H9 (cell line): ENCODE measurements around the gene DYNC1H1. TPM values are rescaled to one million over a fixed set of nuclear protein-coding genes. Genes with fewer than 3 reads are reported as not detected.

Experiments
- DNase-seq: peaks from one replicate; pipeline ENCODE4 v3.0.0-alpha.2; 2017
- H2AFZ ChIP-seq: one replicate; pipeline ENCODE4 v1.6.1; 2013; ENCODE audit warnings: mild to moderate bottlenecking, low read length, control low read depth, moderate library complexity
- H2AK5ac ChIP-seq: 2 replicates; pipeline ENCODE4 v1.6.1; 2013; ENCODE audit warnings: low read length, control low read depth, mixed read lengths; ENCODE audit not compliant: insufficient read length
- H2BK120ac ChIP-seq: one replicate; pipeline ENCODE4 v1.6.1; 2013; ENCODE audit warnings: low read depth, mild to moderate bottlenecking, low read length, control low read depth, inconsistent platforms; ENCODE audit not compliant: poor library complexity, severe bottlenecking
- H2BK12ac ChIP-seq: 2 replicates; pipeline ENCODE4 v1.6.1; 2013; ENCODE audit warnings: low read length, control low read depth, mixed read lengths, low read depth; ENCODE audit not compliant: insufficient read length
- H2BK15ac ChIP-seq: 2 replicates; pipeline ENCODE4 v1.6.1; 2013; ENCODE audit warnings: low read depth, low read length, control low read depth
- H2BK20ac ChIP-seq: one replicate; pipeline ENCODE4 v1.6.1; 2013; ENCODE audit warnings: low read depth, mild to moderate bottlenecking, low read length, control low read depth, inconsistent platforms; ENCODE audit not compliant: poor library complexity, severe bottlenecking
- H2BK5ac ChIP-seq: 2 replicates; pipeline ENCODE4 v1.6.1; 2013; ENCODE audit warnings: low read length, control low read depth, mixed read lengths; ENCODE audit not compliant: insufficient read length
- H3K14ac ChIP-seq: 2 replicates; pipeline ENCODE4 v1.6.1; 2013; ENCODE audit warnings: low read length, control low read depth; ENCODE audit not compliant: insufficient read depth
- H3K18ac ChIP-seq: 2 replicates; pipeline ENCODE4 v1.6.1; 2013; ENCODE audit warnings: low read depth, mild to moderate bottlenecking, mixed read lengths, low read length, control low read depth; ENCODE audit not compliant: insufficient read length
- H3K23ac ChIP-seq: 2 replicates; pipeline ENCODE4 v1.6.1; 2013; ENCODE audit warnings: low read length, control low read depth, mixed read lengths, low read depth; ENCODE audit not compliant: insufficient read length
- H3K23me2 ChIP-seq: 2 replicates; pipeline ENCODE4 v1.6.1; 2013; ENCODE audit warnings: low read depth, mild to moderate bottlenecking, mixed read lengths, low read length, control low read depth; ENCODE audit not compliant: insufficient read length, poor library complexity, severe bottlenecking
- H3K27ac ChIP-seq: 2 replicates; pipeline ENCODE4 v1.5.1; 2013; ENCODE audit warnings: low read length, control low read depth, mixed read lengths, low read depth; ENCODE audit not compliant: insufficient read length
- H3K27me3 ChIP-seq: 2 replicates; pipeline ENCODE4 v1.6.1; 2013; ENCODE audit warnings: low read length, control low read depth, inconsistent platforms; ENCODE audit not compliant: insufficient read depth
- H3K4ac ChIP-seq: 2 replicates; pipeline ENCODE4 v1.6.1; 2013; ENCODE audit warnings: low read depth, mild to moderate bottlenecking, control low read depth, inconsistent platforms, low read length, moderate library complexity
- H3K4me1 ChIP-seq: 2 replicates; pipeline ENCODE4 v1.6.1; 2013; ENCODE audit warnings: low read length, control low read depth, inconsistent platforms; ENCODE audit not compliant: insufficient read depth
- H3K4me2 ChIP-seq: 2 replicates; pipeline ENCODE4 v1.6.1; 2013; ENCODE audit warnings: low read length, control low read depth, mixed read lengths; ENCODE audit not compliant: insufficient read length, insufficient read depth
- H3K56ac ChIP-seq: 2 replicates; pipeline ENCODE4 v1.6.1; 2013; ENCODE audit warnings: low read depth, mild to moderate bottlenecking, mixed read lengths, low read length, control low read depth; ENCODE audit not compliant: insufficient read length
- H3K79me1 ChIP-seq: 2 replicates; pipeline ENCODE4 v1.6.1; 2013; ENCODE audit warnings: low read depth, mild to moderate bottlenecking, moderate library complexity, low read length, control low read depth, inconsistent platforms; ENCODE audit not compliant: insufficient read depth, poor library complexity, severe bottlenecking
- H3K79me2 ChIP-seq: 2 replicates; pipeline ENCODE4 v1.6.1; 2013; ENCODE audit warnings: low read length, control low read depth, inconsistent platforms; ENCODE audit not compliant: insufficient read depth
- H3K9ac ChIP-seq: 2 replicates; pipeline ENCODE4 v1.6.1; 2013; ENCODE audit warnings: low read length, control low read depth, mixed read lengths; ENCODE audit not compliant: insufficient read length; ENCODE audit errors: extremely low read depth
- H3K9me3 ChIP-seq: one replicate; pipeline ENCODE4 v1.6.1; 2013; ENCODE audit warnings: low read depth, low read length, inconsistent platforms; ENCODE audit not compliant: control insufficient read depth
- H3T11ph ChIP-seq: one replicate; pipeline ENCODE4 v1.6.1; 2013; ENCODE audit warnings: mild to moderate bottlenecking, low read length, control low read depth, inconsistent platforms
- H4K20me1 ChIP-seq: one replicate; pipeline ENCODE4 v1.6.1; 2013; ENCODE audit not compliant: control insufficient read depth, insufficient read length, insufficient read depth
- H4K5ac ChIP-seq: 2 replicates; pipeline ENCODE4 v1.6.1; 2013; ENCODE audit warnings: low read depth, mild to moderate bottlenecking, mixed read lengths, low read length, control low read depth; ENCODE audit not compliant: insufficient read length
- H4K8ac ChIP-seq: replicated peaks from 2 replicates; pipeline ENCODE4 v1.6.1; 2013; ENCODE audit warnings: low read length, control low read depth, mixed read lengths, low read depth; ENCODE audit not compliant: insufficient read length
- H4K91ac ChIP-seq: 2 replicates; pipeline ENCODE4 v1.6.1; 2013; ENCODE audit warnings: low read depth, mild to moderate bottlenecking, moderate library complexity, mixed read lengths, low read length, control low read depth; ENCODE audit not compliant: insufficient read length
- H3K27ac Mint-ChIP-seq, 3 experiments: 2 replicates in 2 of 3; 3 replicates in 1 of 3; pipeline ENCODE4 v1.8.0; 2020 to 2021; ENCODE audit warnings: mixed read lengths in 3 of 3, mild to moderate bottlenecking in 1 of 3, moderate library complexity in 1 of 3
- H3K27me3 Mint-ChIP-seq: 2 replicates; pipeline ENCODE4 v1.8.0; 2021; ENCODE audit warnings: low read depth, mild to moderate bottlenecking, moderate library complexity, mixed read lengths
- H3K36me3 Mint-ChIP-seq, 3 experiments: 2 replicates in 2 of 3; 3 replicates in 1 of 3; pipeline ENCODE4 v1.8.0; 2020 to 2021; ENCODE audit warnings: low read depth in 3 of 3, mixed read lengths in 3 of 3; ENCODE audit not compliant: insufficient read depth in 1 of 3
- H3K4me1 Mint-ChIP-seq, 2 experiments: 2 replicates each; pipeline ENCODE4 v1.8.0; 2020; ENCODE audit warnings: mixed read lengths in 2 of 2
- H3K4me3 Mint-ChIP-seq, 2 experiments: 2 replicates in 1 of 2; 3 replicates in 1 of 2; pipeline ENCODE4 v1.8.0; 2020 to 2021; ENCODE audit warnings: mild to moderate bottlenecking in 2 of 2, mixed read lengths in 2 of 2, moderate library complexity in 1 of 2
- H3K9me3 Mint-ChIP-seq, 2 experiments: 2 replicates in 1 of 2; 3 replicates in 1 of 2; pipeline ENCODE4 v1.8.0; 2020; ENCODE audit warnings: mild to moderate bottlenecking in 2 of 2, mixed read lengths in 2 of 2, moderate library complexity in 1 of 2
- WGBS: extraction: QIAGEN DNeasy Blood & Tissue Kit; methylation state at CpG from one replicate; pipeline ENCODE4 v1.1.7; 2013; ENCODE audit warnings: missing lambda C conversion rate, low lambda C conversion rate, mixed read lengths; ENCODE audit not compliant: insufficient read length; ENCODE audit errors: extremely low coverage; 5-methylcytosine and 5-hydroxymethylcytosine counted together
- total RNA-seq: library from RNA; stranded (reverse); gene quantifications from 2 replicates; pipeline ENCODE4 v1.2.1, GENCODE V29; 2021
- TF ChIP-seq, protein P1 (sequence below): fragments of 200-600 bp; sonication (generic); conservative IDR thresholded peaks from 3 replicates; pipeline ENCODE4 v1.8.0; 2021; ENCODE audit warnings: antibody characterized with exemption, mild to moderate bottlenecking

DYNC1H1 gene
- total RNA-seq, 1 experiment from 2014 or later, result 359 TPM

DNA sequence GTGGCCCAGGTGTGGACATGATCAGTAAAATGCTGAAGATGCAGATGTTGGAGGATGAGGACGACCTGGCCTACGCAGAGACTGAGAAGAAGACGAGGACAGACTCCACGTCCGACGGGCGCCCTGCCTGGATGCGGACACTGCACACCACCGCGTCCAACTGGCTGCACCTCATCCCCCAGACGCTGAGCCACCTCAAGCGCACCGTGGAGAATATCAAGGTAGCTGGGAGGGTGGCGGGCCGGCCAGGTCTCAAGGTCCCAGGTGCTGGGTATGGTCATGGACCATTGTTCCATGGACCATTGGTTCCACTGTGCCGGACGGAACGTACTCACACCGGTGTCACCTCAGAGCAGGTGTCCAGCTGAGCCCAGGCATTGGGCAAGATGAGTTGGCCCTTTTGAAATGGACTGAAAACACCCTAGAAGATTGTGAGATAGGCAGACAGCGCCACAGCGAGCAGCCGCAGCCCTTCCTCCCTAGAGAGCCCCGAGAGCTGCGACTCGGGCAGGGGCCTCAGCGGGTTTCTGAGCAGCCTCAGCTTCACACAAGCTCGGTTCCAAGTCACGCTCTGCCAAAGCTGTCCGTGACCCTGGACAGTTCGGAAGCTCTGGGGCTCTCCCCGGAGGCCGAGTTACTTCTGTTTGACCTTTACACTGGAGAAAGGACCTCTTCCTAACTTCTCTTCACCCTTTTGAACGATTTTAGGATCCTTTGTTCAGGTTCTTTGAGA is 83.6 kb downstream of the DYNC1H1 start:
- Histone ChIP-seq H2BK20ac (no peak overlapping the region), H3K79me2 (no peaks in the 10 kb centered on the region), H4K5ac (no peak overlapping the region), H2BK120ac (no peak overlapping the region), H3K4ac (no peak overlapping the region), H3K9me3 (no peaks in the 10 kb centered on the region), H4K20me1 (no peaks in the 10 kb centered on the region), H2BK15ac (no peak overlapping the region), H3T11ph (no peak overlapping the region), H3K56ac (no peak overlapping the region), H3K18ac (no peak overlapping the region), H3K79me1 (no peaks in the 10 kb centered on the region), H3K4me2 (no peak overlapping the region), H2AK5ac (no peak overlapping the region), H3K4me1 (no peaks in the 10 kb centered on the region), H3K9ac (no peak overlapping the region), H2BK12ac (no peak overlapping the region), H3K23me2 (no peaks in the 10 kb centered on the region), H3K27ac (no peak overlapping the region), H3K14ac (no peak overlapping the region), H3K23ac (no peak overlapping the region), H2BK5ac (no peak overlapping the region), H4K8ac (no peak overlapping the region), H3K27me3 (no peaks in the 10 kb centered on the region), H4K91ac (no peak overlapping the region), H2AFZ (no peak overlapping the region)
- peaks cover 51 to 91% (median 81%) of the 10 kb centered on the region in 3 experiments for H3K36me3 Mint-ChIP-seq
- H3K27ac Mint-ChIP-seq, result peak overlapping the region in 1 of 3 experiments; percentile 60; a peak in 1 of 7 replicates
- no peaks in the 10 kb centered on the region for H3K9me3 Mint-ChIP-seq
- H3K4me3 Mint-ChIP-seq, result no peak overlapping the region
- TF ChIP-seq, protein P1, sequence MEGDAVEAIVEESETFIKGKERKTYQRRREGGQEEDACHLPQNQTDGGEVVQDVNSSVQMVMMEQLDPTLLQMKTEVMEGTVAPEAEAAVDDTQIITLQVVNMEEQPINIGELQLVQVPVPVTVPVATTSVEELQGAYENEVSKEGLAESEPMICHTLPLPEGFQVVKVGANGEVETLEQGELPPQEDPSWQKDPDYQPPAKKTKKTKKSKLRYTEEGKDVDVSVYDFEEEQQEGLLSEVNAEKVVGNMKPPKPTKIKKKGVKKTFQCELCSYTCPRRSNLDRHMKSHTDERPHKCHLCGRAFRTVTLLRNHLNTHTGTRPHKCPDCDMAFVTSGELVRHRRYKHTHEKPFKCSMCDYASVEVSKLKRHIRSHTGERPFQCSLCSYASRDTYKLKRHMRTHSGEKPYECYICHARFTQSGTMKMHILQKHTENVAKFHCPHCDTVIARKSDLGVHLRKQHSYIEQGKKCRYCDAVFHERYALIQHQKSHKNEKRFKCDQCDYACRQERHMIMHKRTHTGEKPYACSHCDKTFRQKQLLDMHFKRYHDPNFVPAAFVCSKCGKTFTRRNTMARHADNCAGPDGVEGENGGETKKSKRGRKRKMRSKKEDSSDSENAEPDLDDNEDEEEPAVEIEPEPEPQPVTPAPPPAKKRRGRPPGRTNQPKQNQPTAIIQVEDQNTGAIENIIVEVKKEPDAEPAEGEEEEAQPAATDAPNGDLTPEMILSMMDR, result no peak
- no peak for DNase-seq
- WGBS, result no CpG with 5 or more reads among the region's 33 CpGs
- no peaks in the 10 kb centered on the region; the same call in 1 of the 2 replicates for H3K27me3 Mint-ChIP-seq
- peaks cover 3 to 11% of the 10 kb centered on the region in 2 experiments for H3K4me1 Mint-ChIP-seq
